Measurements from ENCODE around the gene BRD3OS.

The BRD3OS gene

DNA sequence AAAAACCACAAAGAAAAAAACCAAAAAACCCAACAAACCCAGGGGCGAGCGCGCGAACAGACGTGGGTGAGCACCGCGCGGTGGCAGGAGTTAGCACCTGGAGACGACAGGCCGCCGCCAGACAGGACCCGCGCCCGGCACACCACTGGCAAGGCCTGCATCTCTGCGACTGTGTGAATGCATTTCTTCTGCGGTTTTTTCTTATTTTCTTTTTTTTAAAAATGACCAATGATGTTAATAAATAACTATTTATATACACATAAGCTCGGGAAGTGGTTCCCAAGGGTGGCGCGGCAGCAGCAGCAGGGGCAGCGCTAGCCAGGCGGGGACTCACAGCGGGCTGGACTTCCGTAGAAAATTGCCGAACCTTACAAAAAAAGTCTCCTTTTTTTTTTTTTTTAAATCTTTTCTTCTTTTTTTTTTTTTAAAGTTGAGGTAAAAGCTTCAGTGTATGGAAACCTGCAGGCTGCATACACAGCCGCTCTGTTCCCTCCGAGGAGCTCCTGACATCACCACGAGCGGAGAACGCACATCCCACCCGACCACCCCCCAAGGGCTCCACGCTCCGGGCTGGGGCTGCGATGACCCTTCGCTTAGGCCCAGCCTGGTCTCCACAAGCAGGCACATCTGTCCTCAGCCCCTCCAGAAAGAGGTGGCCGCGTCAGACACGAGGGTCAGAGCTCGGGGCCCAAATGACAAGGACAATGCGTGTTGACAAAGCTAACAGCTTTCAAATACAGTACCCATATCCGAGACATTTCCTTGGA, 7.4 kb downstream of the BRD3OS start:
- no peak for DNase-seq (ENCODE audit: low read depth in 2 of 2, low spot score in 1 of 2)

GRCh38 chr9:134033516-134034214, 8.4 kb downstream of the BRD3OS start:
- no peak for DNase-seq (ENCODE audit: low read depth in 2 of 2, low spot score in 1 of 2)

GRCh38 chr9:134034215-134035040, 9.1 kb downstream of the BRD3OS start:
- DNase-seq (ENCODE audit: low read depth in 2 of 2, low spot score in 1 of 2): no peak

GRCh38 chr9:134035041-134036039, 10.1 kb downstream of the BRD3OS start:
- no peak for DNase-seq (ENCODE audit: low read depth in 2 of 2, low spot score in 1 of 2)

- DNase-seq (ENCODE audit: low read depth in 2 of 2, low spot score in 1 of 2): no peak
Measured at GRCh38 chr9:134036130-134036529, 10.8 kb downstream of the BRD3OS start.

GRCh38 chr9:134037641-134038040, 12.4 kb downstream of the BRD3OS start:
- no peak for DNase-seq (ENCODE audit: low read depth in 2 of 2, low spot score in 1 of 2)

- no peak for DNase-seq (ENCODE audit: low read depth in 2 of 2, low spot score in 1 of 2)
Measured at GRCh38 chr9:134039386-134040175, 14.3 kb downstream of the BRD3OS start.

DNA sequence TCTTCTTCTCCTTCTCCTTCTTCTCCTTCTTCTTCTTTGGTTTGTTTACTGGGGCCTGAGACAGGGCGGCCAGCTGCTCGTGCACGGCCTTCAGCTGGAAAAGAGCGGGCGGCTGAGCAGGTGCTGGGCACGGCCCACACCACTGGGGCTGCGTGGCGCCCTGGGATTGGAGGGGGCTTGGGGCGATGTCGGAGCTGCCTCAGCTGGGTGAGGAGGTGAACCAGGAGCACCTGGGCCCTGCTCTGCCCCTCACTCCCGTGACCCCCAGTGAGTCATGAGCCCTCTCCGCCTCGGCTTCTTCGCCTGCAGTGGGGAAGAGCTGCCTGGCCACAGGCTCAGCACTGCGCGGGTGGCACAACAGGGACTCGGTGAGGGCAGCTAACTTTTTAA, 14.9 kb downstream of the BRD3OS start:
- no peak for DNase-seq (ENCODE audit: low read depth in 2 of 2, low spot score in 1 of 2)

GRCh38 chr9:134040781-134041648, 15.7 kb downstream of the BRD3OS start:
- DNase-seq (ENCODE audit: low read depth in 2 of 2, low spot score in 1 of 2): no peak

GRCh38 chr9:134041649-134041962, 16.3 kb downstream of the BRD3OS start:
- no peak for DNase-seq (ENCODE audit: low read depth in 2 of 2, low spot score in 1 of 2)

DNA sequence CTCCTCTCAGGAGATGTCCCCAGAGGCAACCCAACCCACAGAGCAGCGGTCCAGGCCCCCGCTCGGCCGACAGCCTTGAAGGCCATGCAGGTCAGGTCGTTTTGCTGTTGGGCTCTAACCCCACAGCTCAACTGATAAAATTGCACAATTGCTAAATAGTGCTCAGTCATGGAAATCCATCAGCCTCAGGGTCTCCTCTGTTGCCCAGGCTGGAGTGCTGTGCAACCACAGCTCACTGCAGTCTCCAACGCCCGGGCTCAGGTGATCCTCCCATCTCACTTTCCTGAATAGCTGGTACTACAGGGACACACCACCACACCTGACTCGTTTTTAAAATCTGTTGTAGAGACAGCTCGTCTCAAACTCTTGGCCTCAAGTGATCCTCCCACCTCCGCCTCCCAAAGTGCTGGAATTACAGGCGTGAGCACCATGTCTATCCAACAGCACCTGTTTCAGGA, 18.3 kb downstream of the BRD3OS start:
- DNase-seq (ENCODE audit: low read depth in 2 of 2, low spot score in 1 of 2): no peak

- DNase-seq (ENCODE audit: low read depth in 2 of 2, low spot score in 1 of 2): no peak
Measured at GRCh38 chr9:134044944-134045343, 19.7 kb downstream of the BRD3OS start.

DNA sequence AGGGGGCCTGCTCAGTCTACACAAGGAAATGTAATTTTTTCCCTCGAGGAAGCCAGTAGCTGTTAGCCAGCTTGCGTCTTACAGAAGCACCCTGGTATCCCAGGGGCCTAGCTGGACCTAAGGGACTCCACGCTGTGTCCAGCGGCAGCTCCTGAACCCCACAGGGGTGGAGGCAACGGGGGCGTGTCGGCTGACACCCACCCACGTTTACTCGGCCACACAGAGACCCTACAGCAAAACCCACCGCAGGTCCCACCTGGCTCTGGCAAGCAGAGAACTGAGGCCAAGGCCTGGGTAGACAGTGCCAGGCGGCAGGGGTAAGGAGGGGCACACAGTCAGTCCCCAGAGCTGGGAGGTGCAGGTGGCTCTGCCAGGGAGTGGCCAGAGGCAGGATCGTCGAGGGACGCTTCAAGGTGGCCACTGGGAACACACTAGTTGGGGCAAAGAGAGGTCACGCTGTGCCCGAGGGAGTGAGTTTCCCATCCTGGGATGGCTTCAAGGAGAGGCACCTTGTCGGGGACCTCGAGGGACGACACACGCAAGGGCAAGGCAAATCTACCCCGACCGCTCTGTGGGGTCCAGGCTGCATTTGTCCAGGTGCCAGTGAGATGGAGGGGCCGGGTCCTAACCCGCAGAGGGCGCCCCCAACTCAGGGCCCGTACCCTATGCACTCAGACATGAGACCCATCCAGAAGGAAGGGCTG, 20.7 kb downstream of the BRD3OS start:
- no peak for DNase-seq (ENCODE audit: low read depth in 2 of 2, low spot score in 1 of 2)

GRCh38 chr9:134046894-134047681, 21.8 kb downstream of the BRD3OS start:
- no peak for DNase-seq (ENCODE audit: low read depth in 2 of 2, low spot score in 1 of 2)

DNA sequence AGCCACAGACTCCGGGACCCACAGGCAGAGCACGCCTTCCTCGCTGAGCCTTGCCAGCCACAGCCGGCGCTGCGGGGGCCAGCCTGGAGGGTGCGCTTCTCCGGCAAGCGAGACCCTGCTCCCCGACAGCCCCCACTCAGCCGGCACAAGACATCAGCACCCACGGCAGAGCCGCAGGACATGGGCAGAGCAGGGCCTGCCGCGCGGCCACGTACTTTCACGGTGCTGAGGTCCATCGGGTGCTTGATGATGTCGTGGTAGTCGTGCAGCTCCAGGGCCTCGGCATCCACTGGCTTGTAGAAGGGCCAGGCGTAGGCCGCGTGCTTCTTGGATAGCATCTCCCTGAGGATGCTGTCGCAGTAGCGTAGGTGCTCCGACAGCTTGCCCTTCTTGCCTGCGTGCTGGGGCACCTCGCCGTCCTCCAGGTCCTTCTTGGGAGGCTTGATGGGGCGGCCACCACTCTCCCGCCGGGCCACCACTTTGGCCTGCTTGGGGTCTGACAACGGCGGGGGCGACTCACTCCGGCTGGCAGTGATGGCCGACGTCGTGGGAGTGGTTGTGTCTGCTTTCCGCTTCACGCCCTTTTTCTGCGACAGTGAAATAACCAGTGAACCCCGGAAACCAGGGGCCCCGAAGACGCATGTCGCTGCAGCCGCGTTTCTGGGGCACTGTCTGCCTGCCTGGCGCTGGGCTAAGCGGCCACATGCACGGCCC, 22.7 kb downstream of the BRD3OS start:
- DNase-seq (ENCODE audit: low read depth in 2 of 2, low spot score in 1 of 2): no peak

GRCh38 chr9:134048582-134048968, 23.3 kb downstream of the BRD3OS start:
- no peak for DNase-seq (ENCODE audit: low read depth in 2 of 2, low spot score in 1 of 2)

DNA sequence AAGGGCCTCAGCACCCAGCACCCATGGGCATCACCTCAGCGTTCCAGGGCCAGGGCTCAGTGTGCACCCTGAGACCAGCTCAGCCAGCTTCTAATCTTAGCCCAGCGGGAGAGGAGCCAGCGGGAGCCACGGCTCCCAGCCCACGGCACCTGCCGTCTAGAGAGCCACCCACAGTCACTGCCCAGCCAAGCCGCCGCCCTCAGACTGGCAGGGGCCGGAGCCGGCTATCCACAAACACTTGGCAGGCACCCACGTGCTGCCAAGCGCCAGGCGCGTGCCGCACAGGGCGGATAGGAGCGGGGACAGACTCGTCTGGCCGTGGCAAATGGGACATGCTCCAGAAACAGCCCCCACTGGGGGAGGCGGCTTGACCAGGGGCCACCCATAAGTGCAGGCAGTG, 24.0 kb downstream of the BRD3OS start:
- DNase-seq (ENCODE audit: low read depth in 2 of 2, low spot score in 1 of 2): no peak

Data from stimulated activated CD8-positive, alpha-beta memory T cell treated with anti-CD3 and anti-CD28 coated beads, Interleukin-4, amount 100 ng/mL, for 4 hours (primary cell).